BJ (cell line): ENCODE measurements around the gene SHCBP1. TPM values are rescaled to one million over a fixed set of nuclear protein-coding genes. Genes with fewer than 3 reads are reported as not detected.

Experiments used
- CTCF ChIA-PET: fragments of 350-600 bp; formaldehyde crosslinking; extraction: SDS; loops from one replicate; lab custom pipeline; 2021; ENCODE audit warnings: antibody characterized with exemption, inconsistent platforms; lab: Yijun Ruan, JAX
- POLR2A ChIA-PET: fragments of 300-600 bp; sonication (Branson Sonifier 250); formaldehyde crosslinking; extraction: SDS; loops from one replicate; lab custom pipeline; 2021; ENCODE audit warnings: antibody characterized with exemption; lab: Charles Lee
- DNase-seq: peaks from one replicate; pipeline ENCODE4 v3.0.0-alpha.2; 2011; ENCODE audit warnings: low read depth
- H3K27me3 ChIP-seq: 2 replicates; pipeline ENCODE4 v1.6.0; 2011; ENCODE audit warnings: low read length; ENCODE audit not compliant: control insufficient read depth, insufficient read depth
- H3K36me3 ChIP-seq: 2 replicates; pipeline ENCODE4 v1.5.1; 2011; ENCODE audit warnings: low read length; ENCODE audit not compliant: control insufficient read depth, insufficient read depth
- H3K4me3 ChIP-seq: 2 replicates; pipeline ENCODE4 v1.5.1; 2011; ENCODE audit warnings: low read depth, mild to moderate bottlenecking, control low read depth, low read length
- CTCF ChIP-seq: IDR thresholded peaks from 2 replicates; pipeline ENCODE4 v1.5.1; 2011; ENCODE audit warnings: low read depth, mild to moderate bottlenecking, control low read depth, inconsistent platforms, low read length, moderate library complexity; ENCODE audit not compliant: insufficient read depth
- polyA plus RNA-seq: library from polyadenylated mRNA; depleted of rRNA; stranded (reverse); fragments of >200 nt; gene quantifications from 2 replicates; pipeline ENCODE4 v1.2.3, GENCODE V29; 2011

The SHCBP1 gene
- polyA plus RNA-seq, 1 experiment = 18.8 TPM

GRCh38 chr16:46569231-46569735 is 51.9 kb downstream of the SHCBP1 start:
- TF ChIP-seq CTCF = no peak
- CTCF ChIA-PET = interaction anchor here (3.3 kb wide), 1 partner anchor 15 kb away, joined by 17 read pairs; no protein-coding TSS in a partner anchor
- Histone ChIP-seq H3K36me3 (no peaks in the 10 kb centered on the region), H3K4me3 (no peak overlapping the region), H3K27me3 (no peaks in the 10 kb centered on the region)
- DNase-seq = no peak
- POLR2A ChIA-PET = no interaction called here

- no peak overlapping the region for H3K4me3 ChIP-seq
- CTCF ChIA-PET = interaction anchor here (1.4 to 3.3 kb wide), 2 partner anchors 10 to 14 kb away, joined by 4 to 17 read pairs; no protein-coding TSS in a partner anchor
- H3K36me3 ChIP-seq = no peaks in the 10 kb centered on the region
- TF ChIP-seq CTCF = no peak
- DNase-seq = no peak
- POLR2A ChIA-PET = no interaction called here
- no peaks in the 10 kb centered on the region for H3K27me3 ChIP-seq
Measured at GRCh38 chr16:46568472-46569230, 52.5 kb downstream of the SHCBP1 start.

GRCh38 chr16:46562979-46563378 is 58.2 kb downstream of the SHCBP1 start:
- CTCF ChIA-PET = interaction anchor here (1.8 to 3.4 kb wide), 3 partner anchors 9 to 46 kb away, joined by 6 to 14 read pairs (median 8); no protein-coding TSS in a partner anchor
- no peak for TF ChIP-seq CTCF
- Histone ChIP-seq H3K4me3 (no peak overlapping the region), H3K27me3 (no peaks in the 10 kb centered on the region), H3K36me3 (no peaks in the 10 kb centered on the region)
- no peak for DNase-seq
- POLR2A ChIA-PET = no interaction called here

GRCh38 chr16:46558018-46558417 is 63.2 kb downstream of the SHCBP1 start:
- CTCF ChIA-PET = interaction anchor here (1.1 to 11.6 kb wide), 3 partner anchors 10 to 49 kb away, joined by 3 to 156 read pairs (median 4); no protein-coding TSS in a partner anchor
- DNase-seq = no peak

More at GRCh38 chr16:46558018-46558417, 63.2 kb downstream of the SHCBP1 start:
- H3K4me3 ChIP-seq = no peak overlapping the region
- TF ChIP-seq CTCF = no peak
- H3K27me3 ChIP-seq = no peaks in the 10 kb centered on the region
- POLR2A ChIA-PET = no interaction called here
- no peaks in the 10 kb centered on the region; the same call in 1 of the 2 replicates for H3K36me3 ChIP-seq
